ENCODE measurements around the gene PPP1CA. TPM values are rescaled to one million over a fixed set of nuclear protein-coding genes. Genes with fewer than 3 reads are reported as not detected.

The PPP1CA gene
- total RNA-seq, 1 donor from 2014 or later, result 144 TPM

- no peaks in the 10 kb centered on the region for H3K27me3 ChIP-seq (ENCODE audit: low read depth)
- intact Hi-C loops (cut with DNase I), result no loop called here
- TF ChIP-seq CTCF (IDR thresholded peaks at IDR 0.05), result no peak
- peaks cover 42% of the 10 kb centered on the region for H3K4me1 ChIP-seq
- DNase-seq, result no peak
- peaks cover 69% of the 10 kb centered on the region for H3K36me3 ChIP-seq
- no peaks in the 10 kb centered on the region for H3K9me3 ChIP-seq
- no peak for ATAC-seq
- H3K4me3 ChIP-seq, result no peak overlapping the region
- peak overlapping the region; percentile 53 for H3K27ac ChIP-seq
Measured at GRCh38 chr11:67439321-67440228, 37.9 kb upstream of the PPP1CA start.

DNA sequence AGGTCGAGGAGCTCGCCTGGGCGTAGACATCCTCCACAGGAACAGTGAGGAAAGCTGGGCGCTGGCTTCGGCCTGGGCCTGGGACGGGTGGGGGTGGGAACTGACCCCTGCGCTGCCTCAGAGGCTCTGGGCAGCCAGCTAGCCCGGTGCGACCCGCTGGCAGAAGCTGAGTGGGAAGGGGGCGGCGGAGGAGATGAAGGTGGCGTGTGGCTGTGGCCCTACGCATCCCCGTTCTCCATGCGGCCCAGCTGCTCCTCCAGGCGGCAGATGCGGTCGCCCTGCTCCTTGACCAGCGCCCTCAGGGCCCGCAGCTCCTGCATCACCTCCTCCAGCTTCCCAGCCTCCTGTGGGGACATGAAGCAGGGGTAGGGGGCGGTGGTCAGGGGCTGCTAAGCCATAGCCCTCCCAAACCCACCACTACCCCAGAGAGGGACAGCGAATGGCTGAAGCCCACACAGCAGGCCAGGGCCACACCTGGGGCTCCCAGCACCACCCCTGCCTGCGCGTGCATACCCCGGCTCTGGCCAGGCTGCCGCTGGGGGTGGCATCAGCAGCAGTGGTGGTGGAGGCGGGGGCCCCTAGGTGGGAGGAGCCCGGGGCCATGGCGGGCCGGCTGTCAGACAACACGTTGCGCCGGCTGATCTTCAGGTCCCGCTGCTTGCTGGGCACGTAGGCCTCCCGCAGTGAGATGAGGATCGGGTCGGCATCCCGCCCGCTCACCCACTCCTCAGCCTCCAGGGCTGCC lies 36.7 kb upstream of the PPP1CA start:
- intact Hi-C loops (cut with DNase I), result no loop called here

DNA sequence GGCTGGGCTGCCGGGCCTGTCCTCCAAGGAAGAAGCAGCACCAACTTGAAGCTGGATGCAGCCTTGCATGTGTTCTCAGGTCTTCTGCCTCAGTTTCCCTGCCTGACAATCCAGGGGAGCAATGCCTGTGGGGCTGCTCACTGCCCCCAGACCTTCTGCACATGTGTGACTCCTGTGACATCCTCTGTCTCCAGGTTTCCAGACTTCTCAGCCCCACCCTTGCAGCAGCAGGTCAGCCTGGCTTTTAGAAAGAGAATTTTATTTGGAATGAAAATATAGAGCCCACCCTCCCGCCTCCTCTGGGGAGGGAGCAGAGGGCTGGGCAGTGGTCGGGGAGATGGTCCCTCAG lies 36.1 kb upstream of the PPP1CA start:
- Histone ChIP-seq H3K4me1 (peaks cover 35% of the 10 kb centered on the region), H3K9me3 (no peaks in the 10 kb centered on the region), H3K27me3 (ENCODE audit: low read depth) (no peaks in the 10 kb centered on the region), H3K36me3 (peaks cover 85% of the 10 kb centered on the region), H3K4me3 (peak overlapping the region; percentile 50), H3K27ac (peak overlapping the region; percentile 58)
- intact Hi-C loops (cut with DNase I), result no loop called here
- ATAC-seq, result no peak
- no peak for DNase-seq
- TF ChIP-seq CTCF (IDR thresholded peaks at IDR 0.05), result no peak

More for the DNA sequence above, 36.7 kb upstream of the PPP1CA start:
- Histone ChIP-seq H3K4me3 (peak overlapping the region; percentile 50), H3K36me3 (peaks cover 80% of the 10 kb centered on the region), H3K4me1 (peaks cover 37% of the 10 kb centered on the region), H3K27ac (peak overlapping the region; percentile 18), H3K27me3 (ENCODE audit: low read depth) (no peaks in the 10 kb centered on the region), H3K9me3 (no peaks in the 10 kb centered on the region)
- DNase-seq (no peak), ATAC-seq (peak in 1 of 2 donors; percentile 4)
- TF ChIP-seq CTCF (IDR thresholded peaks at IDR 0.05), result no peak

GRCh38 chr11:67437082-67437808 lies 35.6 kb upstream of the PPP1CA start, which contains the start of gene PTPRCAP:
PTPRCAP (minus strand) TSS chr11:67437682; CDS start chr11:67437619, 63 bp downstream.
- no peak for TF ChIP-seq CTCF (IDR thresholded peaks at IDR 0.05)
- peaks cover 89% of the 10 kb centered on the region for H3K36me3 ChIP-seq
- no peaks in the 10 kb centered on the region for H3K9me3 ChIP-seq
- peaks cover 30% of the 10 kb centered on the region for H3K4me1 ChIP-seq
- no peaks in the 10 kb centered on the region for H3K27me3 ChIP-seq (ENCODE audit: low read depth)
- intact Hi-C loops (cut with DNase I), result no loop called here
- H3K27ac ChIP-seq, result peak within 1 kb of the TSS; percentile 58
- peak; percentile 23 to 53 for ATAC-seq
- DNase-seq, result no peak
- H3K4me3 ChIP-seq, result peak within 1 kb of the TSS; percentile 50

DNA sequence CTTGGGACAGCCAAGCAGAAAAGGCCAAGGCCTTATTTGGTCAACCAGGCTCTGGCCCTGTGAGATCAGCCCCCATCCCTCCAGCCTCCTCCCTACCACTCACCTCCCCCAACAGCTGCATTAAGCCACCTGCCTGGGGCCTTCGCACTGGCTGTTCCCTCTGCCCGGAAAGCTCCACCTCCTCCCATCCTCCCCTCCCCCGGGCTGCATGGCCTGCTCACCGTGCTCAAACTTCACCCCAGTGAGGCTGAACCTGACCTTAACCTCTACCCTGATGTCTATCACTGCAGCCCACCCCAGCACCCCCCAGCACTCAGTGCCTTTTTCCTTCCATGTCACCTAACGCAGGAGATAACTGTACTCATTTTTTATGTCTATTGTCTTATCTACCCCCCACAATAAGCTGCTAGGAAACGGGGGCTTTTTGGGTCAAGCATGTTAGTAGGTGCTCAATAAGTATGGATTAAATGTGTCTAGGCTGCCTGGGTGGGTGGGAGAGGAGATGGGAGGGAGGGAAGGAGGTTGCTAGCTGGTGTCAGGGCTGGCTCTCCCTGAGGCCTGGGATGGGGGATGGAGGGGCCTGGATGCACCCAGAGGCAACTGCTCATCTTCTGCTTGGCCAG lies 34.9 kb upstream of the PPP1CA start:
- intact Hi-C loops (cut with DNase I), result no loop called here
- peak overlapping the region; percentile 50 for H3K4me3 ChIP-seq
- no peaks in the 10 kb centered on the region for H3K27me3 ChIP-seq (ENCODE audit: low read depth)
- H3K27ac ChIP-seq, result peak overlapping the region; percentile 58
- ATAC-seq (peak in 1 of 2 donors; percentile 10), DNase-seq (no peak)
- peaks cover 23% of the 10 kb centered on the region for H3K4me1 ChIP-seq
- no peak for TF ChIP-seq CTCF (IDR thresholded peaks at IDR 0.05)
- H3K36me3 ChIP-seq, result peaks cover 89% of the 10 kb centered on the region
- no peaks in the 10 kb centered on the region for H3K9me3 ChIP-seq

Measured in lower lobe of right lung (tissue), 2 donors.